ENCODE results near the gene OTUD7B. TPM values are rescaled to one million over a fixed set of nuclear protein-coding genes. Genes with fewer than 3 reads are reported as not detected.
A peak's percentile ranks its signal among the peaks of the same experiment; 100 is the strongest.

Gene OTUD7B
- total and polyA plus RNA-seq, 9 of the 15 experiments (the other 6 are each of a cell fraction or from before 2014, with no cell fraction given): 0.96 to 18.8 (median 7.4) TPM

GRCh38 chr1:149997585-149998262 lies 12.8 kb downstream of the OTUD7B start (continued):
- TF ChIP-seq ZNF512 (tag; IDR thresholded peaks at IDR 0.05): no peak
- TF ChIP-seq SMC3 (conservative IDR thresholded peaks at IDR 0.05; ENCODE audit: insufficient read depth, low read depth, low read length): no peak
- no peak for TF ChIP-seq ZNF133 (CRISPR knock-in tag; IDR thresholded peaks at IDR 0.05)
- TF ChIP-seq ZNF766 (CRISPR knock-in tag; conservative IDR thresholded peaks at IDR 0.05): 0 out of 2 replicates have a peak, but pooled peaks have one; percentile 64
- TF ChIP-seq ZNF609 (CRISPR knock-in tag; IDR thresholded peaks at IDR 0.05; ENCODE audit: borderline replicate concordance): no peak
- no peak for TF ChIP-seq AFF4 (CRISPR knock-in tag; IDR thresholded peaks at IDR 0.05)
- TF ChIP-seq ZNF23 (CRISPR knock-in tag; IDR thresholded peaks at IDR 0.05): no peak
- TF ChIP-seq FOXA3 (CRISPR knock-in tag; conservative IDR thresholded peaks at IDR 0.05 in 1 of 2, IDR thresholded peaks at IDR 0.05 in 1 of 2): 0 out of 4 replicates have a peak, but pooled peaks of 1 of the 2 experiments have one; percentile 7
- TF ChIP-seq SOX6 (IDR thresholded peaks at IDR 0.05): peak; percentile 69; the same call in 1 of the 2 replicates

Measured in K562 (cell line).